MM.1S (cell line): ENCODE results near the gene DGKI.

Experiments
- DNase-seq: peaks from one replicate; pipeline ENCODE4 v3.0.0-alpha.2; 2015
- H2AFZ ChIP-seq: fragments of 300-600 bp; sonication (generic); 2 replicates; pipeline ENCODE4 v1.6.0; 2016; ENCODE audit warnings: antibody characterized with exemption, low read length
- H3F3A ChIP-seq: fragments of 300-600 bp; sonication (generic); 2 replicates; pipeline ENCODE4 v1.6.1; 2016; ENCODE audit warnings: mild to moderate bottlenecking, antibody characterized with exemption, low read length, moderate library complexity, mixed read lengths; ENCODE audit not compliant: insufficient read depth
- H3K27ac ChIP-seq: fragments of 300-600 bp; sonication (generic); 2 replicates; pipeline ENCODE4 v1.5.1; 2016; ENCODE audit warnings: mild to moderate bottlenecking, low read length
- H3K27me3 ChIP-seq: fragments of 300-600 bp; sonication (generic); replicated peaks from 2 replicates; pipeline ENCODE4 v1.6.0; 2016; ENCODE audit warnings: low read length; ENCODE audit not compliant: insufficient read depth
- H3K36me3 ChIP-seq: fragments of 300-600 bp; sonication (generic); replicated peaks from 2 replicates; pipeline ENCODE4 v1.6.1; 2016; ENCODE audit warnings: mild to moderate bottlenecking, low read length, mixed read lengths; ENCODE audit not compliant: insufficient read depth
- H3K4me1 ChIP-seq: fragments of 300-600 bp; sonication (generic); 2 replicates; pipeline ENCODE4 v1.6.1; 2016; ENCODE audit warnings: low read length, mixed read lengths
- H3K4me2 ChIP-seq: fragments of 300-600 bp; sonication (generic); 2 replicates; pipeline ENCODE4 v1.6.0; 2016; ENCODE audit warnings: low read depth, low read length
- H3K4me3 ChIP-seq: fragments of 300-600 bp; sonication (generic); 2 replicates; pipeline ENCODE4 v1.5.1; 2016; ENCODE audit warnings: low read length, mixed read lengths
- H3K79me2 ChIP-seq: fragments of 300-600 bp; sonication (generic); 2 replicates; pipeline ENCODE4 v1.6.1; 2016; ENCODE audit warnings: mixed run types, low read length, mixed read lengths
- H3K9ac ChIP-seq: fragments of 300-600 bp; sonication (generic); 2 replicates; pipeline ENCODE4 v1.6.1; 2016; ENCODE audit warnings: low read length, mixed read lengths
- H3K9me2 ChIP-seq: fragments of 300-600 bp; sonication (generic); replicated peaks from 2 replicates; pipeline ENCODE4 v1.6.1; 2016; ENCODE audit warnings: mild to moderate bottlenecking, low read length, mixed read lengths; ENCODE audit not compliant: insufficient read depth
- H3K9me3 ChIP-seq: fragments of 300-600 bp; sonication (generic); replicated peaks from 2 replicates; pipeline ENCODE4 v1.6.1; 2016; ENCODE audit warnings: mild to moderate bottlenecking, low read length, mixed read lengths; ENCODE audit not compliant: insufficient read depth
- H4K20me1 ChIP-seq: fragments of 300-600 bp; sonication (generic); 2 replicates; pipeline ENCODE4 v1.6.1; 2016; ENCODE audit warnings: mild to moderate bottlenecking, low read length, moderate library complexity, mixed read lengths; ENCODE audit not compliant: insufficient read depth
- CTCF ChIP-seq: fragments of 300-600 bp; sonication (generic); IDR thresholded peaks from 2 replicates; pipeline ENCODE4 v1.5.1; 2016; ENCODE audit warnings: antibody characterized with exemption, low read length, mixed read lengths
- EZH2 ChIP-seq: fragments of 300-600 bp; sonication (generic); optimal IDR thresholded peaks from 2 replicates; pipeline ENCODE3; 2017; ENCODE audit warnings: low read depth, mild to moderate bottlenecking, antibody characterized with exemption, low read length, mixed read lengths
- EZH2phosphoT487 ChIP-seq: fragments of 300-600 bp; sonication (generic); IDR thresholded peaks from 2 replicates; pipeline ENCODE4 v1.6.1; 2018; ENCODE audit warnings: antibody characterized with exemption, low read length

DGKI gene

GRCh38 chr7:137848095-137848494 lies 1.3 kb upstream of the DGKI start:
- H4K20me1 ChIP-seq, result no peaks in the 10 kb centered on the region
- H3K79me2 ChIP-seq, result no peaks in the 10 kb centered on the region
- no peak overlapping the region for H3K4me3 ChIP-seq
- no peaks in the 10 kb centered on the region for H3K36me3 ChIP-seq
- TF ChIP-seq EZH2phosphoT487 (no peak), CTCF (no peak), EZH2 (no peak)
- no peaks in the 10 kb centered on the region for H3K9me3 ChIP-seq
- no peak overlapping the region for H3K9ac ChIP-seq
- no peaks in the 10 kb centered on the region for H3K9me2 ChIP-seq
- H3K27ac ChIP-seq, result no peak overlapping the region
- no peaks in the 10 kb centered on the region for H3K4me1 ChIP-seq
- H2AFZ ChIP-seq, result no peak overlapping the region
- no peaks in the 10 kb centered on the region for H3K27me3 ChIP-seq
- H3K4me2 ChIP-seq, result no peak overlapping the region
- no peaks in the 10 kb centered on the region for H3F3A ChIP-seq
- DNase-seq, result no peak

- Histone ChIP-seq H3K4me1 (no peaks in the 10 kb centered on the region), H3K9me2 (no peaks in the 10 kb centered on the region), H2AFZ (no peak overlapping the region), H3K27ac (no peak overlapping the region), H3K9me3 (no peaks in the 10 kb centered on the region), H3K36me3 (no peaks in the 10 kb centered on the region), H3K4me2 (no peak overlapping the region), H3K79me2 (no peaks in the 10 kb centered on the region), H3K27me3 (no peaks in the 10 kb centered on the region), H4K20me1 (no peaks in the 10 kb centered on the region), H3K4me3 (no peak overlapping the region), H3F3A (no peaks in the 10 kb centered on the region), H3K9ac (no peak overlapping the region)
- no peak for DNase-seq
- no peak for TF ChIP-seq EZH2
- TF ChIP-seq EZH2phosphoT487, result no peak
- TF ChIP-seq CTCF, result no peak
These were observed 835 bp upstream of the DGKI start for GRCh38 chr7:137847568-137848050.

GRCh38 chr7:137846549-137846826 lies 286 bp downstream of the DGKI start:
- no peaks in the 10 kb centered on the region for H3K4me1 ChIP-seq
- H3K9me3 ChIP-seq, result no peaks in the 10 kb centered on the region
- no peak for TF ChIP-seq EZH2
- TF ChIP-seq CTCF, result no peak
- no peak for TF ChIP-seq EZH2phosphoT487
- no peaks in the 10 kb centered on the region for H3K79me2 ChIP-seq
- H2AFZ ChIP-seq, result no peak overlapping the region
- no peaks in the 10 kb centered on the region for H3K9me2 ChIP-seq
- H3K4me2 ChIP-seq, result no peak overlapping the region
- no peak overlapping the region for H3K4me3 ChIP-seq
- no peak for DNase-seq
- no peaks in the 10 kb centered on the region for H3K36me3 ChIP-seq
- H3K27ac ChIP-seq, result no peak overlapping the region
- H3F3A ChIP-seq, result no peaks in the 10 kb centered on the region
- no peaks in the 10 kb centered on the region for H3K27me3 ChIP-seq
- H4K20me1 ChIP-seq, result no peaks in the 10 kb centered on the region
- H3K9ac ChIP-seq, result no peak overlapping the region
